VCaP (cell line): ENCODE data around the gene LDB2.

Experiments
- H3K27ac ChIP-seq: fragments of 450-650 bp; 2 replicates; pipeline ENCODE4 v1.5.1; 2017
- TF ChIP-seq, protein P1 (sequence below): fragments of 450-650 bp; conservative IDR thresholded peaks from 2 replicates; pipeline ENCODE4 v1.5.1; 2017; ENCODE audit warnings: mild to moderate bottlenecking, moderate library complexity

Gene LDB2

DNA sequence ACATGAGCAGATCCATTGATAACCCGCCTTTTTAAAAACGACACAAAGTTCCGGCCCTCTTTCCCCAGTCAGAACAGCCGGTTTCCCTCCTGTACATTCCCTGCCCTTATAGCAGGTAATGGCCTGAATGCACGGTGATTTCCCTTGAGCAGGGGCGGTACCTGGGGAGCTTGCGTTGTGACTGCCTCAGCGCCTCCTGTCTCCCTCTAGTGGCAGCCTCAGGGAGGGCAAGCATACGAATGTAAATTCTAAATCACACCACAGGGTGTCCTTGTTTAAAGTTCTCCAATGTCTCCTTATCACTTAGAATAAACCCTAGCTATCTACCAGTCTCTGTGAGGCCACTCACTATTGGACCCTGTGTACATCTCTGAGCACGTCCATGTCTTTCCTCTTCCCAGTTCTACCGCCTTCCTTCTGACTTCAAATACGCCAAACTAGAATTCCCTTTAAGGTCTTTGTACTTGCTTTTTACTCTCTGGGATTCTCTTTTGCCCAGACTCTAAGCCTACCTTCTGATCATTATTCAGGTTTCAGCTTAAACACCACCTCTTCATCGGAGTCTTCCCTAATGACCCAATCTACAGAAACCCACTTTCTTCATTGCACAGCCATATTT lies 18.4 kb upstream of the LDB2 start:
- TF ChIP-seq, protein P1, sequence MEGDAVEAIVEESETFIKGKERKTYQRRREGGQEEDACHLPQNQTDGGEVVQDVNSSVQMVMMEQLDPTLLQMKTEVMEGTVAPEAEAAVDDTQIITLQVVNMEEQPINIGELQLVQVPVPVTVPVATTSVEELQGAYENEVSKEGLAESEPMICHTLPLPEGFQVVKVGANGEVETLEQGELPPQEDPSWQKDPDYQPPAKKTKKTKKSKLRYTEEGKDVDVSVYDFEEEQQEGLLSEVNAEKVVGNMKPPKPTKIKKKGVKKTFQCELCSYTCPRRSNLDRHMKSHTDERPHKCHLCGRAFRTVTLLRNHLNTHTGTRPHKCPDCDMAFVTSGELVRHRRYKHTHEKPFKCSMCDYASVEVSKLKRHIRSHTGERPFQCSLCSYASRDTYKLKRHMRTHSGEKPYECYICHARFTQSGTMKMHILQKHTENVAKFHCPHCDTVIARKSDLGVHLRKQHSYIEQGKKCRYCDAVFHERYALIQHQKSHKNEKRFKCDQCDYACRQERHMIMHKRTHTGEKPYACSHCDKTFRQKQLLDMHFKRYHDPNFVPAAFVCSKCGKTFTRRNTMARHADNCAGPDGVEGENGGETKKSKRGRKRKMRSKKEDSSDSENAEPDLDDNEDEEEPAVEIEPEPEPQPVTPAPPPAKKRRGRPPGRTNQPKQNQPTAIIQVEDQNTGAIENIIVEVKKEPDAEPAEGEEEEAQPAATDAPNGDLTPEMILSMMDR, result peak; percentile 71
- no peak overlapping the region for H3K27ac ChIP-seq

DNA sequence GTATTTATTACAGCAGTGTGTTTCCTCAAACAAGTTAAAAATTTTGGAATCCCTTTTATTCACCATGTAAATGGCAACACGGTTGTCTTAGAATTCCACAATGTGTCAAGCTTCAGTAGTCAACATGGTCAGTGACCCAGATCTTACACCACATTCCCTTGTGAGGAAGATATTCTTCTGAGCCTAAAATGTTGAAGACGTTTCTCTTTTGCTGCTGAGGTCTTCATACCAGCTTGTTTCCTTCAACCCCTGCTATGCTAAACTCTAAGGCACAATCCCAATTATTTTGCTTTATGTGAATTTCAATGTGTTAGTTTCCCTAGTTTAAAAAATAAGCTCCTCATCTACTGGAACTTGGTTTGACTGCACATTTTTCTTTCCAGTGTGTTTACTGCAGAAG lies 17.6 kb upstream of the LDB2 start:
- TF ChIP-seq, protein P1, result no peak
- H3K27ac ChIP-seq, result no peak overlapping the region

DNA sequence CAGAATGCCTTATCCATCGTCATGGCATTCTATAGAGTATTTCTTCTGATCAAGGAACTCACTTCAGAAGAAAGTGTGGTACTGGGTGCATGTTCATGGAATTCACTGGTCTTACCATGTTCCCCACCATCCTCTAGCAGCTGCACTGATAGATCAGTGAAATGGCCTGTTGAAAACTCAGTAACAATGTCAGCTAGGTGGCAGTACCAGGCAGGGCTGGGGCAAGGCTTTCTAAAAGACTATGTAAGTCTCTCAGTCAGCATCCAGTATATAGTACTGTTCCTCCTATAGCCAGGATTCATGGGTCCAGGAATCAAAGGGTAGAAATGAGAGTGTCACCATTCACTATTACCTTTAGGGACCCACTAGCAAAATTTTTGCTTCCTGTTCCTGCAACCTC lies 15.8 kb upstream of the LDB2 start:
- H3K27ac ChIP-seq, result no peak overlapping the region
- TF ChIP-seq, protein P1, result no peak

DNA sequence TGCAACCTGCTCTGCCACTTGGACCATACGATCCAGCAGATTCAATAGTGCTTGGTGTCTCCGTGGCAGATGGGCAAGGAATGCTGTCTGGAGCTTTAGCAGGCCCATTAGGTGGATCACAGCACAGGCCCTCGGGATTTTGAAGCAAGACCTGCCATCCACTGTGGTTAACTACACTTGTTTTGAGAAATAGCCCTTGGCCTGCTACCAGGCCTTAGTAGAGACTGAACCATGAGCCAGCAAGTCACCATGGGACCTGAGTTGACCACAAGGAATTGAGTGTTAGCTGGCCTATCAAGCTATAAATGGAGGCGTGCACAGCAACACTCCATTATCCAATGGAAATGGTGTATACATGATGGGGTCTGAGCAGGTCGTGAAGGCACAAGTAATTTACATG lies 14.5 kb upstream of the LDB2 start:
- no peak overlapping the region for H3K27ac ChIP-seq
- TF ChIP-seq, protein P1, result no peak

DNA sequence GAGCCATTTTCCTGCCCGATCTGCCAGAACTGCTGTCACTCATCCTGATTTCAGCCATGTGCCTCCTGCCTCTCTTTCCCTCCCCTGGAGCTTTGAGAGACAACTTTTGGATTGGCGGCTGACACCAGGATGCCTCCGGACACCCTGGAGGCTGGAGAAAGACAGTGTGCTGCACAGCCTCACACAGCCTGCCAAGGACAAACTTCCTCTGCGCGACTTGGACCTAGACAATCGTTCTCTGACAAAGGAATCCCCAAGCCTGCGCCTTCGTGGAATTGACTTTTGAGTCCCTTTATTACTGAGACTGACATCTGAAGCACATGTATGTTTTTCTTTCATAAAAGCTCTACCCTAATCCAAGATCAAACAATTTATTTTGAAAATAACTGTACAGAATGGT lies 10.8 kb upstream of the LDB2 start:
- H3K27ac ChIP-seq, result no peak overlapping the region

DNA sequence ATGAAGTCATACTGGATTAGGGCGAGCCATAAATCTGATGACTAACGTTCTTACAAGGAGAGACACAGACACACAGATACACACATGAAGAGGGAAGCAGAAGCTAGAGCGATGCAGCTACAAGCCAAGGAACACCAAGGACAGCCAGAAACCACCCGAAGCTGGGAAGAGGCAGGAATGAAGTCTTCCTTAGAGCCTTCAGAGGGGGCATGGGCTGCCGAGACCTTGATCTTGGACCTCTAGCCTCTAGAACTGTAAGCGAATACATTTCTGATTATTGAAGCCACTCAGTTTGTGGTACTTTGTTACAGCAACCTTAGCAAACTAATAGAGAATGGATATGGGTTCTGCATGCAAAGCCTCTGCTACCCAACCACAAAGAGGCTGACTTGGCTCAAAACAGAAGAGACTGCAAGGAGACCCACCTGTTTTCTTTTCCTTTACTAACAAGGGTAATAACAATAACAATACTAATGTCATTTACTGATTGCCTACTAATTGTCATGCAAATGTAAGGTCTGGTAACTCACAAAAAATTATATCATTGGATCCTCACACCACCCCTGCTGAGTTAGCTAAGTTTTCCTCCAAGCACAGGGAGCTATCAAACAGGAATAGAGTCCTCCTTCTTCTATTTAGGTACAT lies 10.1 kb upstream of the LDB2 start:
- TF ChIP-seq, protein P1, result no peak
- H3K27ac ChIP-seq, result no peak overlapping the region

More for the DNA sequence above, 10.8 kb upstream of the LDB2 start:
- TF ChIP-seq, protein P1, result no peak

DNA sequence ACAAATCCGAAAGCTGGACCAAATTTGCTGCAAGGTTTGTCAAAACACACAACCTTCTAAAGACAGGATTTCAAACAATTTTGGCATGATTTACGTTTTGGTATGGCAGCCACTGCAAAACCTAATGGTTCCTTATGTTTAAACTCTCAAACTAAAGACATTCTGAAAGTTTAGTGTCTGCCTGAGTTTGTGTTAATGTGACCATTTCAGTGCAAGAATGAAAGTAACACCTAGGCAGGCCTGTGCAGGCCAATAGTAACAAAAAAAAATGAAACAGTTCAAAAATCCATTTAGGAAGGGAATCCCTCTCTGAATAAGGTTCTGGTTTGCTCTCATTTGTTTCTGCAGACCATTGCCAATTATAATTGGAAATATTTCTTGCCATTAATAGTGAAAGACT lies 1.9 kb upstream of the LDB2 start:
- TF ChIP-seq, protein P1, result no peak
- no peak overlapping the region for H3K27ac ChIP-seq
